Gastroesophageal sphincter (tissue), 4 donors: Measurements from ENCODE around the gene CEP63. TPM values are rescaled to one million over a fixed set of nuclear protein-coding genes. Genes with fewer than 3 reads are reported as not detected.

ENCODE experiments used
- ATAC-seq: fragments of 150-250 bp; one replicate; pipeline ENCODE4 v1.9.1; 2016; ENCODE audit warnings: mild to moderate bottlenecking, moderate library complexity
- H3K27ac ChIP-seq, 4 donors: fragments of 200-600 bp; sonication (generic) in 3 of 4; 1 replicate in 3 of 4; 2 replicates in 1 of 4; pipeline ENCODE4 v1.5.1; 2016 to 2019
- H3K27me3 ChIP-seq: fragments of 200-600 bp; sonication (generic); one replicate; pipeline ENCODE4 v1.5.1; 2019
- H3K36me3 ChIP-seq, 2 donors: fragments of 200-600 bp; sonication (generic); one replicate each; pipeline ENCODE4 v1.5.1; 2019; ENCODE audit warnings: control low read depth in 1 of 2
- H3K4me1 ChIP-seq, 3 donors: fragments of 200-600 bp; sonication (generic); 1 replicate in 2 of 3; 2 replicates in 1 of 3; pipeline ENCODE4 v1.5.1; 2016 to 2019; ENCODE audit warnings: control low read depth in 2 of 3
- H3K4me3 ChIP-seq, 2 donors: fragments of 200-600 bp; sonication (generic); one replicate each; pipeline ENCODE4 v1.5.1; 2019; ENCODE audit warnings: mild to moderate bottlenecking in 1 of 2, moderate library complexity in 1 of 2
- H3K9me3 ChIP-seq, 3 donors: fragments of 200-600 bp; sonication (generic); one replicate each; pipeline ENCODE4 v1.5.1; 2017 to 2019; ENCODE audit warnings: control low read depth in 2 of 3
- CTCF ChIP-seq, 4 experiments: fragments of 200-600 bp in 2 of 4; fragments of 450-650 bp in 2 of 4; sonication (generic) in 1 of 4; IDR thresholded peaks; one replicate each; pipeline ENCODE4 v1.5.1; 2017 to 2019; ENCODE audit warnings: antibody characterized with exemption in 4 of 4, mild to moderate bottlenecking in 2 of 4, moderate library complexity in 2 of 4
- EP300 ChIP-seq: sonication (generic); formaldehyde crosslinking; IDR thresholded peaks from one replicate; pipeline ENCODE4 v1.6.1; 2017; ENCODE audit warnings: antibody characterized with exemption, mild to moderate bottlenecking
- POLR2A ChIP-seq, 2 donors: fragments of 450-650 bp; IDR thresholded peaks; one replicate each; pipeline ENCODE4 v1.6.1; 2017; ENCODE audit warnings: antibody characterized with exemption in 2 of 2, mild to moderate bottlenecking in 2 of 2, moderate library complexity in 1 of 2
- POLR2AphosphoS5 ChIP-seq: sonication (generic); formaldehyde crosslinking; IDR thresholded peaks from one replicate; pipeline ENCODE4 v1.6.1; 2017; ENCODE audit warnings: antibody characterized with exemption
- WGBS, 2 donors: methylation state at CpG; one replicate each; pipeline ENCODE4 v1.1.5; 2018; ENCODE audit warnings: low coverage in 1 of 2; 5-methylcytosine and 5-hydroxymethylcytosine counted together
- total RNA-seq, 4 donors: library from RNA; depleted of rRNA; stranded (reverse); fragments of >200 nt; gene quantifications; one replicate each; pipeline ENCODE4 v1.1.0, GENCODE V29; 2016

CEP63 gene
- total RNA-seq, 4 donors from 2014 or later, result 17.9 to 30.1 (median 25.9) TPM

GRCh38 chr3:134606033-134607025 lies 120.5 kb downstream of the CEP63 start:
- ATAC-seq, result no peak
- Histone ChIP-seq H3K36me3 (peaks cover 0 to 50% of the 10 kb centered on the region in 2 donors), H3K9me3 (no peaks in the 10 kb centered on the region), H3K27ac (no peak overlapping the region), H3K4me3 (no peak overlapping the region), H3K27me3 (no peaks in the 10 kb centered on the region), H3K4me1 (peaks cover 0 to 4% (median 0%) of the 10 kb centered on the region in 3 donors)
- WGBS, 2 donors, result 47 to 49% methylated on average over 8 to 12 of the region's 12 CpGs
- TF ChIP-seq POLR2A (IDR thresholded peaks at IDR 0.05), result no peak
- no peak for TF ChIP-seq EP300
- no peak for TF ChIP-seq CTCF (IDR thresholded peaks at IDR 0.05)
- no peak for TF ChIP-seq POLR2AphosphoS5

GRCh38 chr3:134607054-134608022 lies 121.5 kb downstream of the CEP63 start:
- WGBS, 2 donors, result 38 to 65% methylated on average over 3 to 4 of the region's 13 CpGs
- TF ChIP-seq EP300 (no peak), POLR2A (IDR thresholded peaks at IDR 0.05) (no peak), POLR2AphosphoS5 (no peak), CTCF (IDR thresholded peaks at IDR 0.05) (no peak)
- peaks cover 0 to 60% of the 10 kb centered on the region in 2 donors for H3K36me3 ChIP-seq
- no peaks in the 10 kb centered on the region for H3K4me1 ChIP-seq
- no peak for ATAC-seq
- H3K27me3 ChIP-seq, result no peaks in the 10 kb centered on the region
- no peak overlapping the region for H3K27ac ChIP-seq
- no peaks in the 10 kb centered on the region for H3K9me3 ChIP-seq
- no peak overlapping the region for H3K4me3 ChIP-seq

- ATAC-seq, result no peak
- TF ChIP-seq EP300 (no peak), POLR2A (IDR thresholded peaks at IDR 0.05) (no peak), CTCF (IDR thresholded peaks at IDR 0.05) (no peak), POLR2AphosphoS5 (no peak)
- 95% methylated on average over 4 of the region's 6 CpGs; no CpG with 5 or more reads in 1 of the 2 donors for WGBS, 2 donors
- no peak overlapping the region for H3K4me3 ChIP-seq
- H3K4me1 ChIP-seq, result no peaks in the 10 kb centered on the region
- peaks cover 0 to 64% of the 10 kb centered on the region in 2 donors for H3K36me3 ChIP-seq
- H3K27ac ChIP-seq, result no peak overlapping the region
- no peaks in the 10 kb centered on the region for H3K27me3 ChIP-seq
- no peaks in the 10 kb centered on the region for H3K9me3 ChIP-seq
These were observed 122.3 kb downstream of the CEP63 start for GRCh38 chr3:134608023-134608770.

- Histone ChIP-seq H3K9me3 (no peaks in the 10 kb centered on the region), H3K4me3 (no peak overlapping the region), H3K36me3 (peaks cover 0 to 64% of the 10 kb centered on the region in 2 donors), H3K27ac (no peak overlapping the region), H3K27me3 (no peaks in the 10 kb centered on the region), H3K4me1 (no peaks in the 10 kb centered on the region)
- 83 to 84% methylated on average over 6 to 7 of the region's 10 CpGs for WGBS, 2 donors
- TF ChIP-seq EP300, result no peak
- no peak for TF ChIP-seq POLR2A (IDR thresholded peaks at IDR 0.05)
- TF ChIP-seq POLR2AphosphoS5, result no peak
- TF ChIP-seq CTCF (IDR thresholded peaks at IDR 0.05), result no peak
- ATAC-seq, result no peak
These were observed 123.0 kb downstream of the CEP63 start for GRCh38 chr3:134608771-134609435.
